Caco-2 (cell line): ENCODE measurements around the gene LDLRAD4. TPM values are rescaled to one million over a fixed set of nuclear protein-coding genes. Genes with fewer than 3 reads are reported as not detected.

Source experiments
- BruUV-seq: library from RNA; stranded (reverse); fragments of 400-500 nt; replicated peaks from 2 replicates; lab custom pipeline; 2021; lab: Mats Ljungman, UMichigan
- CTCF ChIA-PET: fragments of 300-600 bp; sonication (Branson Sonifier 250); formaldehyde crosslinking; loops from one replicate; lab custom pipeline; 2022; ENCODE audit warnings: antibody characterized with exemption; lab: Charles Lee
- POLR2A ChIA-PET: fragments of 300-600 bp; sonication (Branson Sonifier 250); formaldehyde crosslinking; loops from one replicate; lab custom pipeline; 2022; ENCODE audit warnings: antibody characterized with exemption; lab: Charles Lee
- DNase-seq, 2 experiments: peaks; one replicate each; pipeline versions ENCODE4 v3.0.0 to v3.0.0-alpha.2; 2020 to 2022
- H3K27me3 ChIP-seq: replicated peaks from 2 replicates; pipeline ENCODE4 v1.6.0; 2011; ENCODE audit warnings: low read length; ENCODE audit not compliant: control insufficient read depth, insufficient read depth
- H3K36me3 ChIP-seq: 2 replicates; pipeline ENCODE4 v1.5.1; 2011; ENCODE audit warnings: low read length; ENCODE audit not compliant: control insufficient read depth, insufficient read depth
- H3K4me1 ChIP-seq: fragments of 250-450 bp; sonication (Bioruptor Pico); 2 replicates; pipeline ENCODE4 v1.5.1; 2020; ENCODE audit warnings: mild to moderate bottlenecking
- H3K4me3 ChIP-seq: 2 replicates; pipeline ENCODE4 v1.5.1; 2011; ENCODE audit warnings: low read depth, mild to moderate bottlenecking, control low read depth, low read length
- H3K9me3 ChIP-seq: fragments of 250-450 bp; sonication (Bioruptor Pico); 2 replicates; pipeline ENCODE4 v1.5.1; 2020; ENCODE audit warnings: mild to moderate bottlenecking, moderate library complexity
- H3K27ac Mint-ChIP-seq: one replicate; pipeline ENCODE4 v1.8.0; 2022; ENCODE audit warnings: mixed read lengths; ENCODE audit not compliant: unreplicated experiment
- H3K27me3 Mint-ChIP-seq: one replicate; pipeline ENCODE4 v1.8.0; 2022; ENCODE audit warnings: mixed read lengths; ENCODE audit not compliant: insufficient read depth, unreplicated experiment
- H3K36me3 Mint-ChIP-seq: one replicate; pipeline ENCODE4 v1.8.0; 2022; ENCODE audit warnings: mild to moderate bottlenecking, mixed read lengths; ENCODE audit not compliant: insufficient read depth, unreplicated experiment
- H3K4me1 Mint-ChIP-seq: one replicate; pipeline ENCODE4 v1.8.0; 2022; ENCODE audit warnings: low read depth, mixed read lengths; ENCODE audit not compliant: unreplicated experiment
- H3K4me3 Mint-ChIP-seq: one replicate; pipeline ENCODE4 v1.8.0; 2022; ENCODE audit warnings: mild to moderate bottlenecking, moderate library complexity, mixed read lengths; ENCODE audit not compliant: unreplicated experiment
- H3K9me3 Mint-ChIP-seq: one replicate; pipeline ENCODE4 v1.8.0; 2022; ENCODE audit warnings: mixed read lengths; ENCODE audit not compliant: unreplicated experiment
- intact Hi-C: fragments of 100-400 bp; cut with micrococcal nuclease; formaldehyde crosslinking; loops from one replicate; pipeline ENCODE4 v1.10.0; 2022; ENCODE audit not compliant: unreplicated experiment
- total RNA-seq: library from RNA; stranded (reverse); gene quantifications from 2 replicates; pipeline ENCODE4 v1.2.3, GENCODE V29; 2022
- TF ChIP-seq, protein P1 (sequence below), 2 experiments: fragments of 200-600 bp in 1 of 2; IDR thresholded peaks; 1 replicate in 1 of 2; 2 replicates in 1 of 2; pipeline versions ENCODE4 v1.5.1 to v1.8.0; 2011 to 2022; ENCODE audit warnings: antibody characterized with exemption in 1 of 2, control low read depth in 1 of 2, inconsistent platforms in 1 of 2, low read depth in 1 of 2, low read length in 1 of 2, mild to moderate bottlenecking in 1 of 2, moderate library complexity in 1 of 2; ENCODE audit not compliant: insufficient read depth in 1 of 2, severe bottlenecking in 1 of 2, unreplicated experiment in 1 of 2

The LDLRAD4 gene
- total RNA-seq, 1 experiment from 2014 or later, result 1.2 TPM

DNA sequence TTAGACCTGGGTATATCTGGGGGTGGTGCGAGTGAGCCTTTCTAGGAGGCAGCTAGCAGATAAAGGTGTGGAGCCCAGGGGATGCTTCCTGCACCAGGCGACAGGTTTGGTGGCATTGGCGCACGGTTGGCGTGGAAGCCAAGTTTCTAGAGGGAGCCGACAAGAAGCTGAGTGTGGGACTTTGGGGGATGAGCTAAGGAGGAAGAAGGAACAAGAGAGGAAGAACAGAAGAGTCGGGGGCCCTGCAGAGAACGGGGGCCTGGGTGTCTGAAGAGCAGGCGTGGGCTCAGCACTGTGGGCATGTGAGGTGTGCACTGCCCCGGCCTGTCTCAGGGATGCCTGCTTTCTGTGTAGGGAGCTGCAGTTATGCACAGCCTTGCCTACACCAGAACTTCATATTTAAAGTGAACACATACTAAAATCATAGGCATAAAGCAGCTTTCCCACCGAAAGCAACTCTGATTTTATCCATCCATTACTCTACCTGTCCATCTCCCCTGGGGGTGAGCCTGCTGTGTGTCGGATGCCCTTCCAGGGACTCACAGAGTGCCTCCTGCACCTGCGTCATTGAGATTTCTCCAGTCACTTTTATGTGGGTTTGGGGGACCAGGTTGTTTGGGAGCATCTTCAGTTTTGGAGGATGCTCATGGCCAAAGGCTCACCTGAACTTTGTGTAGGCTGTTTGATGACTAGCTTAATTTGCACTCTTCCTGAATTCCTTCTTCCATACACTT lies 149.7 kb downstream of the LDLRAD4 start:
- intact Hi-C loops, result no loop called here
- TF ChIP-seq, protein P1, sequence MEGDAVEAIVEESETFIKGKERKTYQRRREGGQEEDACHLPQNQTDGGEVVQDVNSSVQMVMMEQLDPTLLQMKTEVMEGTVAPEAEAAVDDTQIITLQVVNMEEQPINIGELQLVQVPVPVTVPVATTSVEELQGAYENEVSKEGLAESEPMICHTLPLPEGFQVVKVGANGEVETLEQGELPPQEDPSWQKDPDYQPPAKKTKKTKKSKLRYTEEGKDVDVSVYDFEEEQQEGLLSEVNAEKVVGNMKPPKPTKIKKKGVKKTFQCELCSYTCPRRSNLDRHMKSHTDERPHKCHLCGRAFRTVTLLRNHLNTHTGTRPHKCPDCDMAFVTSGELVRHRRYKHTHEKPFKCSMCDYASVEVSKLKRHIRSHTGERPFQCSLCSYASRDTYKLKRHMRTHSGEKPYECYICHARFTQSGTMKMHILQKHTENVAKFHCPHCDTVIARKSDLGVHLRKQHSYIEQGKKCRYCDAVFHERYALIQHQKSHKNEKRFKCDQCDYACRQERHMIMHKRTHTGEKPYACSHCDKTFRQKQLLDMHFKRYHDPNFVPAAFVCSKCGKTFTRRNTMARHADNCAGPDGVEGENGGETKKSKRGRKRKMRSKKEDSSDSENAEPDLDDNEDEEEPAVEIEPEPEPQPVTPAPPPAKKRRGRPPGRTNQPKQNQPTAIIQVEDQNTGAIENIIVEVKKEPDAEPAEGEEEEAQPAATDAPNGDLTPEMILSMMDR (IDR thresholded peaks at IDR 0.05; ENCODE audit: insufficient read depth in 1 of 2, low read depth in 1 of 2, low read length in 1 of 2, severe bottlenecking in 1 of 2, unreplicated experiment in 1 of 2), result no peak
- H3K4me3 ChIP-seq, result no peak overlapping the region
- ChIA-PET POLR2A (interaction anchor here (0.5 kb wide), 1 partner anchor 143 kb away, joined by 3 read pairs; no protein-coding TSS in a partner anchor), CTCF (interaction anchor here (0.6 kb wide), 1 partner anchor 125 kb away, joined by 3 read pairs; no protein-coding TSS in a partner anchor)
- H3K36me3 ChIP-seq, result no peaks in the 10 kb centered on the region
- no peaks in the 10 kb centered on the region for H3K4me1 ChIP-seq
- H3K27me3 Mint-ChIP-seq, result peaks cover 18% of the 10 kb centered on the region
- H3K27ac Mint-ChIP-seq, result no peak overlapping the region
- BruUV-seq, result no TSS peak
- H3K9me3 Mint-ChIP-seq, result no peaks in the 10 kb centered on the region
- H3K27me3 ChIP-seq, result no peaks in the 10 kb centered on the region
- DNase-seq, result no peak
- no peaks in the 10 kb centered on the region for H3K9me3 ChIP-seq
- H3K36me3 Mint-ChIP-seq, result no peaks in the 10 kb centered on the region
- no peaks in the 10 kb centered on the region for H3K4me1 Mint-ChIP-seq
- H3K4me3 Mint-ChIP-seq, result no peak overlapping the region

DNA sequence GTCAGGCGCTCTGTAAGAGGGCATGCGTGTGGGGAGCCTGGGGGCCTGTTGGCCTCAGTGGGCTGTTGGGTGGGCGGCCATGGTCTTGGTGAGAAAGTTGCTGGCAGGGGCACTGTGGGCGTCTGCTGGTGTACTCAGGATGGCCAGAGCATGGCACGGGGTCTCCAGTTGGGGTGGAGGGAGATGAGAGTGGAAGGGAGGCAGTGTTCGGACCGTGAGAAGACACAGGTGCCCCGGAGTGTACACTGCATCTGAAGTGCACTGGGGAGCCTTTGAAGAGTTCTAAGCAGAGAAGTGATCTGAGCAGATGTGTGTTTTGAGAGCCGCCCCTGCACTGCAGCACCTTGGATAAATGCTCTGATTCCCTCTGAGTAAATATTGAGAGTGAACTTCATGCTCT lies 150.8 kb downstream of the LDLRAD4 start:
- ChIA-PET CTCF (no interaction called here), POLR2A (no interaction called here)
- H3K4me3 ChIP-seq, result no peak overlapping the region
- no peaks in the 10 kb centered on the region for H3K36me3 Mint-ChIP-seq
- H3K27ac Mint-ChIP-seq, result no peak overlapping the region
- no peaks in the 10 kb centered on the region for H3K36me3 ChIP-seq
- TF ChIP-seq, protein P1 (IDR thresholded peaks at IDR 0.05; ENCODE audit: insufficient read depth in 1 of 2, low read depth in 1 of 2, low read length in 1 of 2, severe bottlenecking in 1 of 2, unreplicated experiment in 1 of 2), result no peak
- no TSS peak for BruUV-seq
- no peaks in the 10 kb centered on the region for H3K4me1 ChIP-seq
- H3K4me1 Mint-ChIP-seq, result no peaks in the 10 kb centered on the region
- DNase-seq, result no peak
- H3K4me3 Mint-ChIP-seq, result no peak overlapping the region
- H3K27me3 ChIP-seq, result no peaks in the 10 kb centered on the region
- H3K27me3 Mint-ChIP-seq, result peaks cover 18% of the 10 kb centered on the region
- no peaks in the 10 kb centered on the region for H3K9me3 ChIP-seq
- intact Hi-C loops, result no loop called here
- H3K9me3 Mint-ChIP-seq, result no peaks in the 10 kb centered on the region

DNA sequence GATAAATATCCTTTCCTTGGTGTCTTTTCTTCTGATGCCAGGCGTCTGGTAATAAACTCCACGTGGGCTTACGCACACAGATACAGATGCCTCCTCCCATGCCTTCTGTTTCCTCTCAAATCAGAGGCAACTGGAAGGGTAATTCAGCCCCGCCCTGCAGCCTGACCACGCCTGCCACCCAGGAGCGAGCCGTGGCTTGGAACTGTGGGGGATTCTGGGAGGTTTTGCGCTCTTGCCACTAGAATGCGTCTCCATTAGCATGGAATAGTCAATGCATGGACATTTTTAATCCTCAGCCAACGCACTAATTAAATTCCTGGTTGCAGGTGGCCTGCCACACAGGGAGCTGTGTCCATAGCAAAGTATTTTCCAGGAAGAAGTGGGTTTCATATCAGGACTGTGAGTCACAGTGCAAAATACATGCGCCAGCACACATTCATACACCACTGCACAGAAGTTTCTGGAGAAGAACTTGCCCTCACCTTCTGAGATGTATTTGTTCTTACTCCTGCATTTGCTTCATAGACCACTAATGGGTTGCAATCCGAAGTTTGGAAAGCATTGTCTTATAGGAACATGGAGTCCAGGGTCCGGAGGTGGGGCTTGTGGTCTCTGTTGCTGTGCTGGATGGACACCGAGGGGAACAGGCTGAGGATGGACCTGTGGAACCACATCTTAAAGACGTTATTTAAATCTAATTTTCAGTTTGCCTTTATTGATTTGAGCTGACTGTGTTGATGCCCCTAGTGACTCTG lies 151.4 kb downstream of the LDLRAD4 start:
- CTCF ChIA-PET, result no interaction called here
- BruUV-seq, result no TSS peak
- intact Hi-C loops, result no loop called here

More for the DNA sequence above, 151.4 kb downstream of the LDLRAD4 start:
- Mint-ChIP-seq H3K4me1 (no peaks in the 10 kb centered on the region), H3K4me3 (no peak overlapping the region), H3K27ac (no peak overlapping the region), H3K36me3 (no peaks in the 10 kb centered on the region), H3K9me3 (no peaks in the 10 kb centered on the region), H3K27me3 (peaks cover 15% of the 10 kb centered on the region)
- H3K36me3 ChIP-seq, result no peaks in the 10 kb centered on the region
- no peaks in the 10 kb centered on the region for H3K9me3 ChIP-seq
- no peak for DNase-seq
- TF ChIP-seq, protein P1 (IDR thresholded peaks at IDR 0.05; ENCODE audit: insufficient read depth in 1 of 2, low read depth in 1 of 2, low read length in 1 of 2, severe bottlenecking in 1 of 2, unreplicated experiment in 1 of 2), result no peak
- H3K4me3 ChIP-seq, result no peak overlapping the region
- no peaks in the 10 kb centered on the region for H3K4me1 ChIP-seq
- POLR2A ChIA-PET, result interaction anchor here (0.5 kb wide), 1 partner anchor 486 kb away, joined by 3 read pairs; no protein-coding TSS in a partner anchor
- no peaks in the 10 kb centered on the region for H3K27me3 ChIP-seq
